Endothelial cell of umbilical vein (primary cell): ENCODE measurements around the gene BRF1.

Experiments used
- CTCF ChIP-seq, 2 donors: IDR thresholded peaks; 1 replicate in 1 of 2; 2 replicates in 1 of 2; pipeline ENCODE4 v1.5.1; 2011; ENCODE audit warnings: low read length in 2 of 2, mild to moderate bottlenecking in 2 of 2, moderate library complexity in 2 of 2, control low read depth in 1 of 2, inconsistent platforms in 1 of 2, low read depth in 1 of 2; ENCODE audit not compliant: insufficient read depth in 1 of 2; ENCODE audit errors: extremely low read depth in 1 of 2
- EZH2 ChIP-seq: IDR thresholded peaks from 2 replicates; pipeline ENCODE4 v1.6.1; 2012; ENCODE audit warnings: borderline replicate concordance, low read depth, mild to moderate bottlenecking, moderate library complexity, low read length, inconsistent platforms; ENCODE audit not compliant: severe bottlenecking
- GATA2 ChIP-seq: IDR thresholded peaks from 2 replicates; pipeline ENCODE4 v1.7.0; 2011; ENCODE audit warnings: low read depth, mild to moderate bottlenecking, moderate library complexity, mixed read lengths, low read length; ENCODE audit not compliant: insufficient read length, insufficient read depth
- JUN ChIP-seq: IDR thresholded peaks from 2 replicates; pipeline ENCODE4 v1.6.1; 2011; ENCODE audit warnings: borderline replicate concordance, low read depth; ENCODE audit not compliant: insufficient read length, insufficient read depth
- MAX ChIP-seq: IDR thresholded peaks from 2 replicates; pipeline ENCODE4 v1.6.1; 2011; ENCODE audit not compliant: insufficient read depth, insufficient read length
- POLR2A ChIP-seq: IDR thresholded peaks from 2 replicates; pipeline ENCODE4 v1.6.1; 2012; ENCODE audit warnings: low read depth, mild to moderate bottlenecking, control low read depth, low read length
- POLR2AphosphoS5 ChIP-seq: IDR thresholded peaks from 2 replicates; pipeline ENCODE4 v1.6.1; 2012; ENCODE audit warnings: low read depth, mild to moderate bottlenecking, control low read depth, low read length, moderate library complexity; ENCODE audit not compliant: insufficient read depth

GRCh38 chr14:105165134-105165704 lies 135.6 kb downstream of the BRF1 start:
- no peak for TF ChIP-seq CTCF (IDR thresholded peaks at IDR 0.05; ENCODE audit: extremely low read depth in 1 of 2, insufficient read depth in 1 of 2, low read depth in 1 of 2, low read length in 2 of 2)
- no peak for TF ChIP-seq POLR2A
- TF ChIP-seq GATA2 = no peak
- no peak for TF ChIP-seq EZH2
- TF ChIP-seq JUN = no peak
- no peak for TF ChIP-seq POLR2AphosphoS5
- no peak for TF ChIP-seq MAX
